ENCODE measurements around the gene SLAMF8. TPM values are rescaled to one million over a fixed set of nuclear protein-coding genes. Genes with fewer than 3 reads are reported as not detected.

SLAMF8 gene
- total RNA-seq, 1 donor from 2014 or later, result not detected

DNA sequence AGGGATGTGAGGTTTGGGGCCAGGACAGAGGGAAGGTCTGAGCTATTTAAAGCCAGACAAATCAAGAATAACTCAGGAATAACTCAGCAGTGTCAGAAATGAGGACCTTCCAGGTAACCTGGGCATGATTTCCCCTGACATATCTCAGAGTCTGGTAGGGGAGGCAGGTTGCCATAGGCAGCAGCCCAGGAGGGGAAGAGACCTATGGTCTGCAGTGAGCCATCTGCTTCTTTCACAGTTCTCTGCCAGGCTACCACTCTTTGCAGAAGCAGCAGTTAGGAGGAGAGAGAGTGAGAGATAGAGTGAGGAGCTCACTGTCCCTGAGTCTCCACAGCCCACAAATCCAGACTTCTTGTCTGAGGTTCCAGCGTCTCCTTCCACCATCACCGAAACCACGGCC lies 42.1 kb downstream of the SLAMF8 start:
- no peak for DNase-seq (ENCODE audit: low read depth in 2 of 2)

DNA sequence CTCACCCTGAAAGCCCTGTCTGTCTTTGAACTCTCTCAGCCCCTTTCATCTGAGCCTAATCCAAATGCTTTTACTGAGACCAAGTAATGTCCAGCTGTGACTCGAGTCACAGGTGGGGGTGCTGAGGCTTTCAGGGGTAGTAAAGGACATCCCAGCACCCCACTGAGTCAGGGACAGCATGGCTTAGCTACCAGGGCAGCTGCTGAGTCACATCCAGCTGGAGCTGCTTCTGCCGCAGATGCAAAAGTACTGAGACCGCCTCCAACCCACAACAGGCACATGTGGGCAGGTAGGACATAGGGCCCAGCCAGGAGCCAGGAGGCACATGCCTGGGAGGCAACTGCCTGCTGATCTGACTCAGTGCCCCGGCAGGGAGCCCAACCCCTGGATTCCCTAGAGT lies 42.5 kb downstream of the SLAMF8 start:
- no peak for DNase-seq (ENCODE audit: low read depth in 2 of 2)

DNA sequence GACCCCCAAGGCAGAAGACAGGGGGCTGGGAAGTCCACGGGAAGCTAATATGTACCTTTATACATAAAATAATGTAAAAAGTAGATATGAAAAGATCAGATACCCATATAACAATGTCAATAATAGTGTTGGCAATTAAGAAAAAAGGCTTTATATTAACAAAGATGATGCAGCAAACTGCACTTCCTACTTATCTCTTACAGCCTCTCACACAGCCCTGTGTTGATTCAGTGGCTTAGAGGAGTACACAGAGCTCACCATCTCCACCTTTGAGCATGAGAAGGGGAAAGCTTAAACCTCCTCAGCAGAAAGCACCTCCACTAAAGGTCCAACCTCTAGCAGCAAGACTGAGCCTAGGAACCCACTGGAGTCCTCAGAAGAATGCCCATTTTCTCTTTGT lies 42.9 kb downstream of the SLAMF8 start:
- no peak for DNase-seq (ENCODE audit: low read depth in 2 of 2)

DNA sequence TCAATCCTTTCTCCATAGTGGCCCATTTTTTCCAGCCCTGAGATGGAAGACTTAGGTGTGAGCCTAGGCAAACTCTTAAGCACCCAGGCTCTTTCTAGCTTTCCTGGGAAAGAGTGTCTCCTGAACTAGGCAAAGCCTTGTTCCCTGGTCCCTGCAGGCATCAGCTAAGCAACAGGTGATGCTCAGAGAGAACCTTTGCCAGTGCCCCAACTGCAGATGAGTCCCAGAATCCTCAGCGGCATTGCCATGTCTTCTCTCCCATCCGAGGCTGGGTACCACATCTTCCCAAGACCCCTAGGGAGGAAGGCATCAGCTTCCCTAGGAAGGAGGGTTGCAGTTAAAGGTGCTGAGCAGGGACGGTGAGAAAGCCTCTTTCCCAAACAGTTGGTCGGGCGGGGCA lies 44.0 kb downstream of the SLAMF8 start:
- no peak for DNase-seq (ENCODE audit: low read depth in 2 of 2)

DNA sequence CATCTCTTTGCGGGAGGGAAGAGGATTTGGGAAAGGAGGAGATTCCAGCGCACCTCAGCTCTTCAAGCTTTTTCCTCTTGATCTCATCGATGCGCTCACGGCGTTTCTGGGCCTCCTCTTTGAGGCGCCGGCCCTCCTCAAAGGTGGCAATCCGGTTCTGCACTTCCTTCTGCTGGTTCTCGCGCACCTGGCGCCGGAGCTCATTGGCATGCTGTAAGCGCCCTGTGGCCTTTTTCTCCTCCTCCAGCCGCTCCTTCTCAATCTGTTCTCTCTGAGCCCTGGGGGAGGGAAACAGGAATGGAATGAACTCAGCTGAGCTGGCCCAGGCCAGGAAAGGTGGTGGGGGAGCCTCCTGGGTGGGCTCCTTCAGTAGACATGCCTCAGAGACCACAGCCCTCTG lies 46.2 kb downstream of the SLAMF8 start:
- no peak for DNase-seq (ENCODE audit: low read depth in 2 of 2)

DNA sequence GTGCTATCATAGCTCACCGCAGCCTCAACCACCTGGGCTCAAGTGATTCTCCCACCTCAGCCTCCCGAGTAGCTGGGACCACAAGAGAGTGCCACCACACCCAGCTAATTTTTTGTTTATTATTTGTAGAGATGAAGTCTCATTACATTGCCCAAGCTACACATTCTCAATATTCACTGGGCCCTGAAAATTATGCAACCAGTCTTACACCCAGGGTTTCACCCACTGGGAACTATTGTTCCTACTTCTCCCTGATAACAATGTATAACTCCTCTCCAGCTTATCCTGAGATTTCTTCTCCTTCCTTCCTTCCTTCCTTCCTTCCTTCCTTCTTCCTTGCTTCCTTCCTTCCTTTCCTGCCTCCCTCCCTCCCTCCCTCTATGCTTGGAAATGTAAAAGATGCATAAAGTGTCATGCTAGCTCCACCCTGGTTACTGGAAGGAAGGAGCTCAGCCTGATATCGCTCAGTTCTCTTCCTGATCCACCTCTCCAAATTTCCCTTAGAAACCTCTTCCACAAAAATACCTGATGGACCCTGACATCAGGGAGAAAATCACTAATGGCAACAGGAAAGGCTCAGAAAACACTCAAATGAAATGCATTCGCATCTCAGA lies 47.0 kb downstream of the SLAMF8 start:
- no peak for DNase-seq (ENCODE audit: low read depth in 2 of 2)

DNA sequence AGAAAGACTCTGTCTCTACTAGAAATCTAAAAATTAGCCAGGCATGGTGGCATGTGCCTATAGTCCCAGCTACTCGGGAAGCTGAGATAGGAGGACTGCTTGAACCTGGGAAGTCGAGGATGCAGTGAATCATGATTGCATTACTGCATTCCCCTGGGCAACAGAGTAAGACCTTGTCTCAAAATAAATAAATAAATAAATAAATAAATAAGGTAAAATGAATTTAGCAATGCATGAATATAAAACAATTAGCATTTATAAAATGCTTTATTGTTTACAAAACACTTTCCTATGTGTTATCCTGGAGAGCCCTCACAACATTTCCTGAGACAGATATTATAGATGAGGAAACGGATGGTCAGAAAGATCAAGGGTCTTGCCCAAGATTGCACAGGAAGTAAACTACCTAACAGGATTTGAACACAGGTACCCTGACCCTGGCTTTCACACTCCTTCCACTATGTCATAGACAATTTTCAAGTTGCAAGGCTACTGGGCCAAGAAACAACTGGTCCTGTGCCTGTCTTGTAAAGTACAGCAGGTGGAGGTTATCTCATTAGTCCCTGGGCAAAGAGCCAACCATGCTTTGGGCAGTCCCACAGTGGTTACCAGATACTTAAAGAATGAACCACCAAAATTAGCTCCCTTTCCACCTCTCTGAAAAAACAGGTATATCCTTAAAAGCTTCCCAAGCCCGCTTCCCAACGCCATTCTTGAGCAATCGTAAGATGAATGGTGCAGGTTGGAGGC lies 51.2 kb downstream of the SLAMF8 start:
- DNase-seq (ENCODE audit: low read depth in 2 of 2), result no peak

DNA sequence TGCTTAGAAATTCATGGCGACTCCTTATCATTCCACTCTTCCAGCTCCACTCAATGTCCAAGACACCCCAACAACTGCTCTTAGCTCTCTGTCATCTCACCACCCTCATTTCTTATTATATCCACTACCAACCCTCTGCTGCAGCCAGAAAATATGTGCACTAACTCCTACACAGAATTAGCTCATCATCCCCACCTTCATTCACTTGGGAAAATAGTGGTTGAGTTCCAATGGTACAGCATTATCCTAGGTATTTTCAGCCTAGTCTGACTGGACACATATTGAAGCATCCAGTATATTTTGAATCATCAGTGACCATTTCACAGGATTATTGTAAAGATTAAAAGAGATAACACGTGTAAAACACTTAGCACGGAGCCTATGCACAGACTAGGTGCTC lies 52.5 kb downstream of the SLAMF8 start:
- no peak for DNase-seq (ENCODE audit: low read depth in 2 of 2)

DNA sequence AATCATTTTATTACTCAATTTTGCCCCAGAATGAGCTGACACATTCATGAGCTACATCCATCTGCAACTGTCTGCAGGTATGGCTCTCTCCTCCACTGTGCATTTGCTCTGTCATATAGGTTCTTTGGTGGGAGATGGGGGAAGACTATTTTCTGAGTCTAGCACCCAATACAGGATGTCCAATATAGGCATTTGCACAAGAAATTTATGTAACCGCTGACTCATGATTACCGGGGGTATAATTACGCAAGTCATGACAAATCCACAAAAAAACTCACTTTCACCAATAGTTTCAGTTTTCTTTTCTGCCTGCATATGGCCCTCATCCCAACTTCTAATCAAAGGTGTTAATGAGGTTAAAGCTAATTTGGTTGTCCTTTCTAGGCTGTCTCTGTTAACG lies 53.3 kb downstream of the SLAMF8 start:
- DNase-seq (ENCODE audit: low read depth in 2 of 2), result no peak

DNA sequence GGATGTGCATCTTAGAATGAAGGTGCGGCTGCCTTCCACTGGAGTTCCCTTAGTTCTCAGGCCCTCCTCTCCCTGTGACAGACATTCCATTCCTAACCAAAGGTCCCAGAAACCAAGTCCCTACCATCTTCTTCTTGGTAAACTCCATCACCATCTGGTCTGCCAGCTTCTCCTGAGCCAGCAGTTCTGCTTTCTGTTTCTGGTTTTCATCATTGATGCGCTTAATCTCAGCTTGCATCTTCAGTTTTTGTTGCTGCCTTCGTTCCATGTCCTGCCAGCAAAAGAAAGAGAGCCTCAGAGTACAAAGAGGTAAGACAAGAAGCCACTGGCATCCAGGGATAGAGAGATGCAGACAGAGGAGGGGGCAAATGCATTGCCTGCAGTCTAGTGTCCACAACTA lies 53.8 kb downstream of the SLAMF8 start:
- no peak for DNase-seq (ENCODE audit: low read depth in 2 of 2)

DNA sequence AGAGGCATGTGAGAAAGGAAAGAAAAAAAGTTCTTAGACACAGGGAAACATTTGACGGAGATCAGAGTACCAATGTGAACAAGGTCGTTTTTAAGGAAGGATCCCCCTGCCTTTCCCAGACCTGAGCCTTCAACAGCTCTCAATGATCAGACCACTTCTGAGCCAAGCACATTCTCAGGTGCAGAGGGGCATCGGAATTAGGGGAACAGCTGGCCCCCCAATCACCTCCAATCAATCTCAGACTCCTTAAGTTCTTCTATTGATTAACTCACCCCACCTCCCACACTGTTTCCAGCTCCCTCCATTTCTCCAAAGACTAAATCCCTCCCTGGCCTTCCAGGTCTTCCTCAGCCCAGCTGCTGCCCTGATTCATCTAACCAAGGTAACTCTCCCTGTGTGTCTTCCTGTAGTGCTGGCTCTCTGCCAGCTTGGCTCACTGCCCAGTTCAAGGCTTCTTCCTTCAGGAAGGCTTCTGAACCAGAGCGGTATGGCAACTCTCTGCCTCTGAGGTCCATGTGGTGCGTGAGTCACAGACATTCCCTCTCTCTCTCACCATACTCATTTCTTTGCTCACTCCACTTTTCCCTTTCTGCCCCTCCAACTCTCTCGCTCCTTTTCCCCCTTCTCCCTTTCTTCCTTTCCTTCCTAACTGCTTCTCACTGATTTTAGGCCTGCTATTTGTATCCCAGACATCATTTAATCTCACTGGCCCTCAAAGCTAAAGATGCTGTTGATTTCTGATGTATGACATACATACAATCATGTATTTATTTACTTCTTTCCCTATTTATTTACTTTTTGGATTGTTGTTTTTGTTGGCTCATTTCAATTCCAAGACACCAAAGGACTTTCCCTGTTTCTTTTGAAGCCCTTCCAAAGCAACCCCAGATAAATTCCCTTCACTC lies 55.2 kb downstream of the SLAMF8 start:
- peak in 1 of 2 donors; percentile 95 for DNase-seq (ENCODE audit: low read depth in 2 of 2)

DNA sequence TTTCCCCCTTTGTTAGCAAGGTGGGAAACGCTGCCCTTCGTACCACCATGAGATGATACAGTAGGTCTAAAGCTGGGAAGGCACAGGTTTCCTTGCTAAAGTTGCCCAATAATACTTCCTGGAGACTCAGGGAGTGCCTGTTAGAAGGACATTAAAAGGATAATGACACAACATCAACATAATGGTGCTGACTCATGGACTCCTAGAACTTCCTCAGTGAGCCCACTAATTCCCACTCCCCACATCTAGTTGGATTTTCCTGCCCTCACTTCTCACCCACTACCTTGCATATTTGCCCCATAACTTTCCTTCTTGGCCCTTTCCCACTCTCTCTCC lies 55.8 kb downstream of the SLAMF8 start:
- peak in 1 of 2 donors; percentile 25 for DNase-seq (ENCODE audit: low read depth in 2 of 2)

DNA sequence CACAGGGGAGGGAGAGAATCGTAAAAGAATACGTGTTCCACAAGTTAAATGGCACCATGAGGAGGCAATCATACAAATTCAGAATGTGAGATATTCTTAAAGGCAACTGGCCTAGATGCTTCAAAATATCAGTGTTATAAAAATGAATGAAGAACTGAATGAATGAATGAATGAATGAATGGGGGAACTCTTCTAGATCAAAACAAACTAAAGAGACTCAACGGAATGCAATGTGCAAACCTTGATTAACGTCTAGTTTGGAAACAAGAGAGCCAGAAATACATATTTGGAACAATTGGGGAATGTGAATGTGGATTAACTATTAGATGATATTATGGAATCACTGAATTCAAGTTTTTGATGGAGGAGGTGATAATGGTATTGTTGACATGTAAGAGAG lies 56.5 kb downstream of the SLAMF8 start:
- DNase-seq (ENCODE audit: low read depth in 2 of 2), result no peak

DNA sequence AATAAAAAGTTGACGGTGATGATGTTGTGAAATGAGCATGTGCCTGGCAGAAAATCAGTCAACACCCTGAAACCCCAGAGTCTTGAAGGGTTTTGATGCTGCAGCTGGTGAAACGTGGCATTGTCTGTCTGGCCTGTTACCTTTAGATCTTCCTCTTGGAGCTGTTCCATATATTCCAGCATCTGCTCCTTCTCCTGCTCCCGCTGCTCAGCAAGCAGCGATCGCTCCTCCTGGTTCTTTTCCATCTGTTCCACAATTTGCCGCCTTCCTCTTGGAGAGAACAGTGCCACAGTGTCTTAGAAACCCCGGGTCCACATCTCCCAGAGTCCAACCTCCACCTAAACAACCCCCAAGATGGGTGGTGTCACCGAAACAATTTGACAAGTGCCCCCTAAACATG lies 57.6 kb downstream of the SLAMF8 start:
- no peak for DNase-seq (ENCODE audit: low read depth in 2 of 2)

Other genes starting within 250 kb of the SLAMF8 start
- gene APCS, start 239.0 kb upstream of the SLAMF8 start, total RNA-seq, result not detected in 2 replicates
- gene CRP, start 112.3 kb upstream of the SLAMF8 start, total RNA-seq, result not detected in 2 replicates
- gene DUSP23, start 45.9 kb upstream of the SLAMF8 start, total RNA-seq, result 14.9 and 18.1 TPM in 2 replicates
- gene FCRL6, start 24.5 kb upstream of the SLAMF8 start, total RNA-seq, result not detected in 2 replicates
- gene VSIG8, start 35.8 kb downstream of the SLAMF8 start, total RNA-seq, result not detected in 2 replicates
- gene CFAP45, start 73.3 kb downstream of the SLAMF8 start, total RNA-seq, result 0.13 and 0.51 TPM in 2 replicates
- 136 and 182 TPM in 2 replicates for gene TAGLN2, start 98.6 kb downstream of the SLAMF8 start, total RNA-seq
- not detected in 2 replicates for gene IGSF9, start 118.7 kb downstream of the SLAMF8 start, total RNA-seq
- not detected in 2 replicates for gene SLAMF9, start 127.4 kb downstream of the SLAMF8 start, total RNA-seq
- 2.3 and 3.5 TPM in 2 replicates for gene PIGM, start 205.1 kb downstream of the SLAMF8 start, total RNA-seq
- gene KCNJ10, start 243.3 kb downstream of the SLAMF8 start, total RNA-seq, result not detected in 2 replicates